ENCODE measurements around the gene HACD1. TPM values are rescaled to one million over a fixed set of nuclear protein-coding genes. Genes with fewer than 3 reads are reported as not detected.
"Not testable (repeated sequence)": the region's sequence is repeated elsewhere in the genome, so short reads cannot be mapped to it uniquely, and the experiment has no call there.

Gene HACD1
- polyA plus RNA-seq, 1 experiment: 53.7 TPM

- Histone ChIP-seq H3K27me3 (ENCODE audit: control insufficient read depth, insufficient read depth, low read length) (no peaks in the 10 kb centered on the region), H3K9me3 (ENCODE audit: control insufficient read depth, insufficient read depth, low read length) (peaks cover 7% of the 10 kb centered on the region; the same call in 1 of the 2 replicates), H3K4me3 (ENCODE audit: low read depth, low read length) (no peak overlapping the region), H3K27ac (ENCODE audit: low read depth, low read length) (no peak overlapping the region)
- TF ChIP-seq CTCF (IDR thresholded peaks at IDR 0.05; ENCODE audit: low read depth, low read length): no peak
- POLR2A ChIA-PET: no interaction called here
- CTCF ChIA-PET: no interaction called here
- no peak for DNase-seq (ENCODE audit: low read depth, low spot score)
Measured at GRCh38 chr10:17633353-17633752, 16.2 kb upstream of the HACD1 start.

GRCh38 chr10:17632590-17632989 lies 15.4 kb upstream of the HACD1 start:
- DNase-seq (ENCODE audit: low read depth, low spot score); H3K27ac ChIP-seq (ENCODE audit: low read depth, low read length); H3K9me3 ChIP-seq (ENCODE audit: control insufficient read depth, insufficient read depth, low read length); H3K4me3 ChIP-seq (ENCODE audit: low read depth, low read length); CTCF ChIA-PET; H3K27me3 ChIP-seq (ENCODE audit: control insufficient read depth, insufficient read depth, low read length); POLR2A ChIA-PET: not testable (repeated sequence)

GRCh38 chr10:17626656-17627055 lies 9.5 kb upstream of the HACD1 start:
- ChIA-PET CTCF (interaction anchor here (0.6 kb wide), 2 partner anchors 12 to 221 kb away, joined by 3 to 4 read pairs; no protein-coding TSS in a partner anchor), POLR2A (no interaction called here)
- Histone ChIP-seq H3K4me3 (ENCODE audit: low read depth, low read length) (no peak overlapping the region), H3K27ac (ENCODE audit: low read depth, low read length) (no peak overlapping the region), H3K9me3 (ENCODE audit: control insufficient read depth, insufficient read depth, low read length) (peaks cover 5% of the 10 kb centered on the region; the same call in 1 of the 2 replicates), H3K27me3 (ENCODE audit: control insufficient read depth, insufficient read depth, low read length) (peaks cover 7% of the 10 kb centered on the region)
- TF ChIP-seq CTCF (IDR thresholded peaks at IDR 0.05; ENCODE audit: low read depth, low read length): no peak
- DNase-seq (ENCODE audit: low read depth, low spot score): no peak

- Histone ChIP-seq H3K4me3 (ENCODE audit: low read depth, low read length) (no peak overlapping the region), H3K27me3 (ENCODE audit: control insufficient read depth, insufficient read depth, low read length) (peaks cover 7% of the 10 kb centered on the region), H3K9me3 (ENCODE audit: control insufficient read depth, insufficient read depth, low read length) (peaks cover 4% of the 10 kb centered on the region; the same call in 1 of the 2 replicates), H3K27ac (ENCODE audit: low read depth, low read length) (no peak overlapping the region)
- ChIA-PET POLR2A (no interaction called here), CTCF (no interaction called here)
- TF ChIP-seq CTCF (IDR thresholded peaks at IDR 0.05; ENCODE audit: low read depth, low read length): no peak
- no peak for DNase-seq (ENCODE audit: low read depth, low spot score)
Measured at GRCh38 chr10:17624996-17625395, 7.8 kb upstream of the HACD1 start.

GRCh38 chr10:17622061-17622460 lies 4.9 kb upstream of the HACD1 start:
- CTCF ChIA-PET: interaction anchor here (1.3 kb wide), 1 partner anchor 115 kb away, joined by 3 read pairs; no protein-coding TSS in a partner anchor

More at GRCh38 chr10:17622061-17622460, 4.9 kb upstream of the HACD1 start:
- Histone ChIP-seq H3K4me3 (ENCODE audit: low read depth, low read length) (no peak overlapping the region), H3K27ac (ENCODE audit: low read depth, low read length) (no peak overlapping the region), H3K27me3 (ENCODE audit: control insufficient read depth, insufficient read depth, low read length) (peaks cover 7% of the 10 kb centered on the region), H3K9me3 (ENCODE audit: control insufficient read depth, insufficient read depth, low read length) (no peaks in the 10 kb centered on the region)
- POLR2A ChIA-PET: interaction anchor here (0.6 kb wide), 1 partner anchor 183 kb away, joined by 5 read pairs; no protein-coding TSS in a partner anchor
- DNase-seq (ENCODE audit: low read depth, low spot score): no peak
- no peak for TF ChIP-seq CTCF (IDR thresholded peaks at IDR 0.05; ENCODE audit: low read depth, low read length)
